Heart left ventricle (tissue), 13 donors: Measurements from ENCODE around the gene TMEM156.

Experiments
- POLR2A ChIP-seq, 2 donors: fragments of 450-650 bp; IDR thresholded peaks; one replicate each; pipeline ENCODE4 v1.6.1; 2017; ENCODE audit warnings: antibody characterized with exemption in 2 of 2, mild to moderate bottlenecking in 2 of 2, moderate library complexity in 2 of 2
- TF ChIP-seq, protein P1 (sequence below), 12 donors: fragments of 200-600 bp; sonication (generic) in 4 of 12; IDR thresholded peaks; one replicate each; pipeline versions ENCODE4 v1.5.0 to v1.8.0; 2018 to 2022; ENCODE audit warnings: antibody characterized with exemption in 12 of 12, mild to moderate bottlenecking in 5 of 12
- donor health status: ischemic (EF 13 %, LVEDD 7.1; RV severe dilation, severe dysfunction).
- donor health status: DM: no; HTN: yes; CAD: no.
- donor health status: DM: no; HTN: no; CAD: no.
- donor health status: ischemic (EF 25% LVEDD 6.9; RV normal size, moderate dysfunction).
- donor health status: ischemic (EF 25% LVEDD 5.7; RV mildly dilated, moderate dysfunction).
- donor health status: ischemic (EF 35%, LVEDD 5.7; RV mildly dilated, moderate dysfunction).
- donor health status: nonischemic (EF 11% LVEDD 7.7; RV severe dilation, severe dysfunction).
- donor health status: DM: yes; HTN: yes; CAD: no.
- donor health status: PGD.
- donor health status: ischemic (EF 29% LVEDD 5.4; RV normal size, mild dysfunction).
- donor health status: nonischemic (EF 23%, LVEDD 6.1; RV moderate dilation, normal function).

DNA sequence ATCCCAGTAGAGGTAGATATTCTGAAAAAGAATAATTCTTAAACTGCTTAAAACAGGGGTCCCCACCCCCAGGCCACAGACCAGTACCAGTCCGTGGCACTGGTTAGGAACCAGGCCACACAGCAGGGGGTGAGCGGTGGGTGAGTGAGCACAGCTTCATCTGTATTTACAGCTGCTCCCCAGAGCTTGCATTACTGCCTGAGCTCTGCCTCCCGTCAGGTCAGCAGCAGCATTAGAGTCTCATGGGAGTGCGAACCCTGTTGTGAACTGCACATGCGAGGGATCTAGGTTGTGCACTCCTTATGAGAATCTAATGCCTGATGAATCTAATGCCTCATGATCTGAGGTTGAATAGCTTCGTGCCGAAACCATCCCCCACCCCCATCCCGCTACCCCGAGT lies 87.8 kb downstream of the TMEM156 start:
- TF ChIP-seq, protein P1, sequence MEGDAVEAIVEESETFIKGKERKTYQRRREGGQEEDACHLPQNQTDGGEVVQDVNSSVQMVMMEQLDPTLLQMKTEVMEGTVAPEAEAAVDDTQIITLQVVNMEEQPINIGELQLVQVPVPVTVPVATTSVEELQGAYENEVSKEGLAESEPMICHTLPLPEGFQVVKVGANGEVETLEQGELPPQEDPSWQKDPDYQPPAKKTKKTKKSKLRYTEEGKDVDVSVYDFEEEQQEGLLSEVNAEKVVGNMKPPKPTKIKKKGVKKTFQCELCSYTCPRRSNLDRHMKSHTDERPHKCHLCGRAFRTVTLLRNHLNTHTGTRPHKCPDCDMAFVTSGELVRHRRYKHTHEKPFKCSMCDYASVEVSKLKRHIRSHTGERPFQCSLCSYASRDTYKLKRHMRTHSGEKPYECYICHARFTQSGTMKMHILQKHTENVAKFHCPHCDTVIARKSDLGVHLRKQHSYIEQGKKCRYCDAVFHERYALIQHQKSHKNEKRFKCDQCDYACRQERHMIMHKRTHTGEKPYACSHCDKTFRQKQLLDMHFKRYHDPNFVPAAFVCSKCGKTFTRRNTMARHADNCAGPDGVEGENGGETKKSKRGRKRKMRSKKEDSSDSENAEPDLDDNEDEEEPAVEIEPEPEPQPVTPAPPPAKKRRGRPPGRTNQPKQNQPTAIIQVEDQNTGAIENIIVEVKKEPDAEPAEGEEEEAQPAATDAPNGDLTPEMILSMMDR (IDR thresholded peaks at IDR 0.05), result no peak
- TF ChIP-seq POLR2A (IDR thresholded peaks at IDR 0.05), result no peak
